ENCODE data around the gene TPCN2.

TPCN2 gene

DNA sequence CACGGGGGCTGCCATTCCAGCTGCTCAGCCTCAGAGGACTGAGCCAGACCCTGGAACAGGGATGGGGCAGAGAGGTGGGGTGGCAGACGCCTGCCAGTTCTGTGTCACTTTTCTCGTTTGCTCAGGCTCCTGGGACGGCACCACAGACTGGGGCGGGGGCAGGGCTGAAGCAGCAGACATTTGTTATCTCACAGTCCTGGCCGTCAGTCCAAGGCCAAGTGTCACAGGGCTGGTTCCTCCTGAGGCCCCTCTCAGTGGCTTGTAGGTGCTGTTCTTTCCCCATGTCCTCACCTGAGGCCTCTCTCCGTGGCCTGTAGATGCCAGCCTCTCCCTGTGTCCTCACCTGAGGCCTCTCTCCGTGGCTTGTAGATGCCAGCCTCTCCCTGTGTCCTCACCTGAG is 24.7 kb downstream of the TPCN2 start:
- Histone ChIP-seq H3K79me2 (ENCODE audit: insufficient read depth, low read length) (no peaks in the 10 kb centered on the region), H3K9me3 (ENCODE audit: insufficient read depth, low read length, severe bottlenecking) (no peaks in the 10 kb centered on the region), H3K4me2 (ENCODE audit: insufficient read depth, low read length) (no peak overlapping the region), H3K27ac (ENCODE audit: low read length) (no peak overlapping the region), H2AFZ (ENCODE audit: low read depth, low read length) (no peak overlapping the region), H4K20me1 (ENCODE audit: insufficient read depth, low read length) (no peaks in the 10 kb centered on the region; the same call in 1 of the 2 replicates), H3K27me3 (ENCODE audit: insufficient read depth, low read length, poor library complexity) (no peaks in the 10 kb centered on the region), H3K9ac (ENCODE audit: low read depth, low read length) (no peak overlapping the region), H3K36me3 (ENCODE audit: insufficient read depth, low read length) (peaks cover 36% of the 10 kb centered on the region), H3K4me3 (ENCODE audit: low read depth in 1 of 2, low read length in 2 of 2) (no peak overlapping the region), H3K4me1 (ENCODE audit: insufficient read depth, low read length) (no peaks in the 10 kb centered on the region)
- ATAC-seq (ENCODE audit: insufficient read depth, low read depth) (no peak), DNase-seq (no peak)
- no peak for TF ChIP-seq EZH2 (IDR thresholded peaks at IDR 0.05; ENCODE audit: borderline replicate concordance, low read depth, low read length, severe bottlenecking)
- TF ChIP-seq, protein P1, sequence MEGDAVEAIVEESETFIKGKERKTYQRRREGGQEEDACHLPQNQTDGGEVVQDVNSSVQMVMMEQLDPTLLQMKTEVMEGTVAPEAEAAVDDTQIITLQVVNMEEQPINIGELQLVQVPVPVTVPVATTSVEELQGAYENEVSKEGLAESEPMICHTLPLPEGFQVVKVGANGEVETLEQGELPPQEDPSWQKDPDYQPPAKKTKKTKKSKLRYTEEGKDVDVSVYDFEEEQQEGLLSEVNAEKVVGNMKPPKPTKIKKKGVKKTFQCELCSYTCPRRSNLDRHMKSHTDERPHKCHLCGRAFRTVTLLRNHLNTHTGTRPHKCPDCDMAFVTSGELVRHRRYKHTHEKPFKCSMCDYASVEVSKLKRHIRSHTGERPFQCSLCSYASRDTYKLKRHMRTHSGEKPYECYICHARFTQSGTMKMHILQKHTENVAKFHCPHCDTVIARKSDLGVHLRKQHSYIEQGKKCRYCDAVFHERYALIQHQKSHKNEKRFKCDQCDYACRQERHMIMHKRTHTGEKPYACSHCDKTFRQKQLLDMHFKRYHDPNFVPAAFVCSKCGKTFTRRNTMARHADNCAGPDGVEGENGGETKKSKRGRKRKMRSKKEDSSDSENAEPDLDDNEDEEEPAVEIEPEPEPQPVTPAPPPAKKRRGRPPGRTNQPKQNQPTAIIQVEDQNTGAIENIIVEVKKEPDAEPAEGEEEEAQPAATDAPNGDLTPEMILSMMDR (IDR thresholded peaks at IDR 0.05; ENCODE audit: borderline replicate concordance, extremely low read depth, low read length, poor library complexity, severe bottlenecking): no peak

DNA sequence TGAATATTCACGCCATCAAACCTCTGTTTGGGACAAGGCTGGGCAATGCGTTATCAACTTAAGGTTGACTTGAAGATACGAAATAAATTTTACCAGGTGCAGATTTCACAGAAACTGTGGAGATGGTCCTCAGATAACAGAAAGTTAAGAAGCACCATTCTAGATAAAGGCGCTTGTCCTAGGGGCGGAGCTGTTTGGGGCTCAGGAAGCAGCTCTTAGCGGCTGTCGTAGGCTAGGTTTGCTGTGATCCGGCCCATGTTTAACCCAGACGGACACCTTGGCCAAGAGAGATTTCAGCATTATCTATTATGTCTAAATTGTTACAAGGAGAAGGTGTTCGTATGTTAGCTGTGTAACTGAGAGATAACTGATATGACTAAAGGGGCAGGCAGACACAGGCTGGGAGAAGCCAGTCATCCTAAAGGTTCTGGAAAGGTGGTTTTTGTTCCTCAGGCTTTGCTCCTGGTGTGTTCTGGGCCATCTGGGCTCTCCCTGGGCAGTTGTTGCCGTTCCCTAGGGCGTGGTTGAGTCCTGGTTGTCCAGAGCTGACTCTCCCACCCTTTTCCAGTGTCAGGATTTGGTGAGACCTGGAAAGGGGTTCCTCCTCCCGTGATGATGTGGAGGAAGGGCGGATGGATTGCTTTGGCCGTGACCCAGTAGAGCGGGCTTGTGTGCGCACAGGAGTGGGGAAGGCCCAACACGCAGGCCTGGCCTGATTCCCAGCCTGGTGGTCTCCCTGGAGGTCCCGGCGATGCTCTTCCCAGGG is 25.8 kb downstream of the TPCN2 start:
- ATAC-seq (ENCODE audit: insufficient read depth, low read depth) (no peak), DNase-seq (no peak)
- Histone ChIP-seq H4K20me1 (ENCODE audit: insufficient read depth, low read length) (no peaks in the 10 kb centered on the region; the same call in 1 of the 2 replicates), H3K4me3 (ENCODE audit: low read depth in 1 of 2, low read length in 2 of 2) (no peak overlapping the region), H3K4me1 (ENCODE audit: insufficient read depth, low read length) (no peaks in the 10 kb centered on the region), H3K4me2 (ENCODE audit: insufficient read depth, low read length) (no peak overlapping the region), H3K9me3 (ENCODE audit: insufficient read depth, low read length, severe bottlenecking) (no peaks in the 10 kb centered on the region), H3K9ac (ENCODE audit: low read depth, low read length) (no peak overlapping the region), H3K27ac (ENCODE audit: low read length) (no peak overlapping the region), H3K27me3 (ENCODE audit: insufficient read depth, low read length, poor library complexity) (no peaks in the 10 kb centered on the region), H3K36me3 (ENCODE audit: insufficient read depth, low read length) (peaks cover 47% of the 10 kb centered on the region), H3K79me2 (ENCODE audit: insufficient read depth, low read length) (no peaks in the 10 kb centered on the region), H2AFZ (ENCODE audit: low read depth, low read length) (no peak overlapping the region)
- no peak for TF ChIP-seq EZH2 (IDR thresholded peaks at IDR 0.05; ENCODE audit: borderline replicate concordance, low read depth, low read length, severe bottlenecking)
- TF ChIP-seq, protein P1 (IDR thresholded peaks at IDR 0.05; ENCODE audit: borderline replicate concordance, extremely low read depth, low read length, poor library complexity, severe bottlenecking): no peak

DNA sequence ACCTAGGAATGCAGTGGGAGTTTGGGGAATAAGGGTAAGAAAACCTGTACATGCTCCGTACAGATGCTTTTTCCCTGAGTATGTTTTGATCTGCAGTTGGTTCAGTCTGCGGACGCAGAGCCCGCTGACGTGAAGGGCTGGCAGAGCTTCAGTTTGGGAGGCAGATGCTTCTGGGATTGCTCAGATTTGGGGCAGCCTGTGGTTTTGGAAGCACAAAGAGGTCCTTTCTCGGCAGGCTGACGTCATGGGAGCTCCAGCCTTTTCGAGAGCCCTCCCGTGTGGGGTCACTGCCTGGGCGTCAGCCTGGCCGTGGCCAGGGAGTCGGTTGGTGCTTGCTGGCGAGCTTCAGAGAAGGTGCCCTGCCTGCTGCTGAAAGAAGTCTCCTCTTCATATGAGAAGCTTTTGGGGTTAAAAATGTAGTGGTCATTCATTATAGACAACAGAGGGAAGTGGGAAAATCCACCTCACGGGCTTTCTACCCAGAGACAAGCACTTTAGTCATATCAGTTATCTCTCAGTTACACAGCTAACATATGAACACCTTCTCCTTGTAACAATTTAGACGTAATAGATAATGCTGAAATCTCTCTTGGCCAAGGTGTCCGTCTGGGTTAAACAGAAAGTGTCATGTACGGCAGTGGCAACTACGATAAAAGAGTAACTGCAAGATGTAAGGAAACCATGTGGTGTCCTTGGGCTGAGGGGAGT is 26.8 kb downstream of the TPCN2 start:
- peaks cover 53% of the 10 kb centered on the region for H3K36me3 ChIP-seq (ENCODE audit: insufficient read depth, low read length)

More for the DNA sequence above, 26.8 kb downstream of the TPCN2 start:
- Histone ChIP-seq H3K4me2 (ENCODE audit: insufficient read depth, low read length) (no peak overlapping the region), H2AFZ (ENCODE audit: low read depth, low read length) (no peak overlapping the region), H3K4me3 (ENCODE audit: low read depth in 1 of 2, low read length in 2 of 2) (no peak overlapping the region), H3K27ac (ENCODE audit: low read length) (no peak overlapping the region), H3K79me2 (ENCODE audit: insufficient read depth, low read length) (no peaks in the 10 kb centered on the region), H3K9me3 (ENCODE audit: insufficient read depth, low read length, severe bottlenecking) (no peaks in the 10 kb centered on the region), H4K20me1 (ENCODE audit: insufficient read depth, low read length) (no peaks in the 10 kb centered on the region; the same call in 1 of the 2 replicates), H3K4me1 (ENCODE audit: insufficient read depth, low read length) (no peaks in the 10 kb centered on the region), H3K27me3 (ENCODE audit: insufficient read depth, low read length, poor library complexity) (no peaks in the 10 kb centered on the region), H3K9ac (ENCODE audit: low read depth, low read length) (no peak overlapping the region)
- DNase-seq (no peak), ATAC-seq (ENCODE audit: insufficient read depth, low read depth) (no peak)
- TF ChIP-seq, protein P1 (IDR thresholded peaks at IDR 0.05; ENCODE audit: borderline replicate concordance, extremely low read depth, low read length, poor library complexity, severe bottlenecking): no peak
- no peak for TF ChIP-seq EZH2 (IDR thresholded peaks at IDR 0.05; ENCODE audit: borderline replicate concordance, low read depth, low read length, severe bottlenecking)

Data from DND-41 (cell line).